ENCODE results near the gene TRDMT1. TPM values are rescaled to one million over a fixed set of nuclear protein-coding genes. Genes with fewer than 3 reads are reported as not detected.

Gene TRDMT1
- polyA plus RNA-seq, 3 donors = 3.1 to 6.6 (median 5.0) TPM

GRCh38 chr10:17171141-17171641, 30.3 kb downstream of the TRDMT1 start:
- peaks cover 0 to 1% (median 0%) of the 10 kb centered on the region in 7 donors for H3K9me3 Mint-ChIP-seq
- no peaks in the 10 kb centered on the region for H3K27me3 Mint-ChIP-seq (ENCODE audit: low read depth in 3 of 3)
- Histone ChIP-seq H3K27ac (ENCODE audit: low read depth in 1 of 2, low read length in 2 of 2) (no peak overlapping the region), H4K20me1 (ENCODE audit: insufficient read depth, low read length) (no peaks in the 10 kb centered on the region), H3K9me3 (replicated peaks in 1 of 2; ENCODE audit: control insufficient read depth in 1 of 2, insufficient read depth in 1 of 2, low read length in 2 of 2) (no peaks in the 10 kb centered on the region), H3K36me3 (replicated peaks in 1 of 2; ENCODE audit: control insufficient read depth in 1 of 2, insufficient read depth in 2 of 2, low read length in 2 of 2) (peaks cover 0 to 5% of the 10 kb centered on the region in 2 donors), H3K79me2 (ENCODE audit: insufficient read depth, low read length) (no peaks in the 10 kb centered on the region), H3K27me3 (ENCODE audit: control insufficient read depth in 2 of 2, insufficient read depth in 2 of 2, low read length in 2 of 2) (no peaks in the 10 kb centered on the region), H3K4me3 (replicated peaks in 1 of 3; ENCODE audit: low read depth in 2 of 3, low read length in 3 of 3) (no peak overlapping the region), H3K4me2 (replicated peaks; ENCODE audit: extremely low read depth, low read length, poor library complexity, severe bottlenecking) (no peak overlapping the region), H3K4me1 (ENCODE audit: control insufficient read depth in 1 of 2, insufficient read depth in 2 of 2, low read length in 2 of 2) (peaks cover 5 to 16% of the 10 kb centered on the region in 2 donors), H2AFZ (ENCODE audit: insufficient read depth, low read depth, low read length, poor library complexity, severe bottlenecking) (no peak overlapping the region), H3K9ac (ENCODE audit: insufficient read depth, low read length, poor library complexity, severe bottlenecking) (no peak overlapping the region)
- no peak overlapping the region for H3K4me3 Mint-ChIP-seq
- no peak for DNase-seq
- intact Hi-C loops (cut with micrococcal nuclease) = no loop called here
- H3K4me1 Mint-ChIP-seq = peaks cover 16% of the 10 kb centered on the region
- no peak for TF ChIP-seq CTCF (IDR thresholded peaks at IDR 0.05)
- peak overlapping the region in 1 of 7 donors; percentile 64 for H3K27ac Mint-ChIP-seq
- H3K36me3 Mint-ChIP-seq = peaks cover 11 to 18% of the 10 kb centered on the region in 2 donors
- WGBS (ENCODE audit: insufficient coverage) = no CpG with 5 or more reads among the region's 4 CpGs

- TF ChIP-seq CTCF (IDR thresholded peaks at IDR 0.05) = no peak
- no peaks in the 10 kb centered on the region for H3K27me3 ChIP-seq (ENCODE audit: control insufficient read depth in 2 of 2, insufficient read depth in 2 of 2, low read length in 2 of 2)
- peaks cover 11 to 18% of the 10 kb centered on the region in 2 donors for H3K36me3 Mint-ChIP-seq
These were observed 31.7 kb downstream of the TRDMT1 start for GRCh38 chr10:17169803-17170202.

More at GRCh38 chr10:17169803-17170202, 31.7 kb downstream of the TRDMT1 start:
- Histone ChIP-seq H2AFZ (ENCODE audit: insufficient read depth, low read depth, low read length, poor library complexity, severe bottlenecking) (no peak overlapping the region), H3K4me1 (ENCODE audit: control insufficient read depth in 1 of 2, insufficient read depth in 2 of 2, low read length in 2 of 2) (peaks cover 0 to 5% of the 10 kb centered on the region in 2 donors), H3K27ac (ENCODE audit: low read depth in 1 of 2, low read length in 2 of 2) (no peak overlapping the region), H4K20me1 (ENCODE audit: insufficient read depth, low read length) (no peaks in the 10 kb centered on the region), H3K4me3 (replicated peaks in 1 of 3; ENCODE audit: low read depth in 2 of 3, low read length in 3 of 3) (no peak overlapping the region), H3K79me2 (ENCODE audit: insufficient read depth, low read length) (no peaks in the 10 kb centered on the region), H3K4me2 (replicated peaks; ENCODE audit: extremely low read depth, low read length, poor library complexity, severe bottlenecking) (no peak overlapping the region), H3K9me3 (replicated peaks in 1 of 2; ENCODE audit: control insufficient read depth in 1 of 2, insufficient read depth in 1 of 2, low read length in 2 of 2) (no peaks in the 10 kb centered on the region), H3K9ac (ENCODE audit: insufficient read depth, low read length, poor library complexity, severe bottlenecking) (no peak overlapping the region), H3K36me3 (replicated peaks in 1 of 2; ENCODE audit: control insufficient read depth in 1 of 2, insufficient read depth in 2 of 2, low read length in 2 of 2) (peaks cover 0 to 5% of the 10 kb centered on the region in 2 donors)
- DNase-seq = no peak
- Mint-ChIP-seq H3K4me3 (no peak overlapping the region), H3K27me3 (ENCODE audit: low read depth in 3 of 3) (no peaks in the 10 kb centered on the region), H3K27ac (no peak overlapping the region), H3K9me3 (peaks cover 0 to 2% (median 0%) of the 10 kb centered on the region in 7 donors), H3K4me1 (peaks cover 4% of the 10 kb centered on the region)
- intact Hi-C loops (cut with micrococcal nuclease) = no loop called here
- WGBS (ENCODE audit: insufficient coverage) = 94% methylated on average over 2 of the region's 4 CpGs
